Osteoblast (primary cell): ENCODE results near the gene AKAP13. TPM values are rescaled to one million over a fixed set of nuclear protein-coding genes. Genes with fewer than 3 reads are reported as not detected.

Experiments used
- DNase-seq: peaks from one replicate; pipeline ENCODE4 v3.0.0; 2011; ENCODE audit warnings: low spot score, mixed read lengths; ENCODE audit not compliant: insufficient read length; ENCODE audit errors: missing footprints
- H2AFZ ChIP-seq: 2 replicates; pipeline ENCODE4 v1.6.0; 2011; ENCODE audit warnings: mild to moderate bottlenecking, low read length
- H3K27ac ChIP-seq: 2 replicates; pipeline ENCODE4 v1.5.1; 2011; ENCODE audit warnings: mild to moderate bottlenecking, low read depth, low read length, moderate library complexity
- H3K27me3 ChIP-seq: 2 replicates; pipeline ENCODE4 v1.6.0; 2012; ENCODE audit warnings: mild to moderate bottlenecking, control low read depth, inconsistent platforms, low read length, moderate library complexity; ENCODE audit not compliant: insufficient read depth
- H3K36me3 ChIP-seq: 2 replicates; pipeline ENCODE4 v1.5.1; 2011; ENCODE audit warnings: mild to moderate bottlenecking, low read length, control low read depth, moderate library complexity; ENCODE audit not compliant: insufficient read depth
- H3K4me1 ChIP-seq: 2 replicates; pipeline ENCODE4 v1.5.1; 2011; ENCODE audit warnings: mild to moderate bottlenecking, low read length, control low read depth, moderate library complexity; ENCODE audit not compliant: insufficient read depth
- H3K4me2 ChIP-seq: 2 replicates; pipeline ENCODE4 v1.6.0; 2011; ENCODE audit warnings: mild to moderate bottlenecking, low read length; ENCODE audit not compliant: insufficient read depth
- H3K4me3 ChIP-seq: fragments of 200-600 bp; sonication (generic); 3 replicates; pipeline ENCODE4 v1.5.1; 2012; ENCODE audit warnings: mild to moderate bottlenecking, low read length, inconsistent platforms; ENCODE audit not compliant: insufficient read depth
- H3K79me2 ChIP-seq: 2 replicates; pipeline ENCODE4 v1.6.0; 2012; ENCODE audit warnings: mild to moderate bottlenecking, low read length, control low read depth, inconsistent platforms; ENCODE audit not compliant: insufficient read depth
- H3K9me3 ChIP-seq: 2 replicates; pipeline ENCODE4 v1.5.1; 2011; ENCODE audit warnings: low read depth, low read length, control low read depth
- H4K20me1 ChIP-seq: 2 replicates; pipeline ENCODE4 v1.6.0; 2012; ENCODE audit warnings: mild to moderate bottlenecking, low read length, control low read depth; ENCODE audit not compliant: insufficient read depth
- CTCF ChIP-seq: IDR thresholded peaks from 2 replicates; pipeline ENCODE4 v1.5.1; 2011; ENCODE audit warnings: mild to moderate bottlenecking, low read depth, low read length, moderate library complexity; ENCODE audit errors: extremely low read depth
- total RNA-seq: library from RNA; depleted of rRNA; stranded (reverse); fragments of >200 nt; gene quantifications from 2 replicates; pipeline ENCODE4 v1.2.3, GENCODE V29; 2012

AKAP13 gene
- total RNA-seq, 1 donor: 77.1 TPM

- H3K27ac ChIP-seq: peak overlapping the region; percentile 81
- peaks cover 32% of the 10 kb centered on the region for H3K36me3 ChIP-seq
- H3K79me2 ChIP-seq: no peaks in the 10 kb centered on the region
- no peaks in the 10 kb centered on the region for H4K20me1 ChIP-seq
- H3K4me2 ChIP-seq: peak overlapping the region; percentile 84
- peaks cover 17% of the 10 kb centered on the region for H3K4me1 ChIP-seq
- no peak overlapping the region for H3K4me3 ChIP-seq
- H2AFZ ChIP-seq: no peak overlapping the region
- no peak for TF ChIP-seq CTCF
- no peaks in the 10 kb centered on the region for H3K27me3 ChIP-seq
- H3K9me3 ChIP-seq: no peaks in the 10 kb centered on the region
- no peak for DNase-seq
These were observed 310.3 kb downstream of the AKAP13 start for GRCh38 chr15:85690561-85691231.

GRCh38 chr15:85691350-85692240 is 311.2 kb downstream of the AKAP13 start:
- DNase-seq: no peak
- Histone ChIP-seq H3K79me2 (no peaks in the 10 kb centered on the region), H3K4me3 (no peak overlapping the region), H4K20me1 (no peaks in the 10 kb centered on the region), H3K27ac (no peak overlapping the region), H3K4me1 (peaks cover 17% of the 10 kb centered on the region), H3K4me2 (no peak overlapping the region), H3K27me3 (no peaks in the 10 kb centered on the region), H3K9me3 (no peaks in the 10 kb centered on the region), H2AFZ (no peak overlapping the region), H3K36me3 (peaks cover 39% of the 10 kb centered on the region)
- TF ChIP-seq CTCF: no peak

GRCh38 chr15:85692321-85692720 is 311.9 kb downstream of the AKAP13 start:
- peaks cover 39% of the 10 kb centered on the region for H3K36me3 ChIP-seq
- no peak overlapping the region for H3K4me2 ChIP-seq
- H3K27ac ChIP-seq: no peak overlapping the region
- peaks cover 17% of the 10 kb centered on the region for H3K4me1 ChIP-seq
- no peak for TF ChIP-seq CTCF
- H4K20me1 ChIP-seq: no peaks in the 10 kb centered on the region
- no peak overlapping the region for H3K4me3 ChIP-seq
- no peak overlapping the region for H2AFZ ChIP-seq
- H3K9me3 ChIP-seq: no peaks in the 10 kb centered on the region
- no peaks in the 10 kb centered on the region for H3K79me2 ChIP-seq
- H3K27me3 ChIP-seq: no peaks in the 10 kb centered on the region
- no peak for DNase-seq

GRCh38 chr15:85692873-85693272 is 312.5 kb downstream of the AKAP13 start:
- no peak for TF ChIP-seq CTCF
- Histone ChIP-seq H3K4me3 (no peak overlapping the region), H3K36me3 (peaks cover 39% of the 10 kb centered on the region), H3K79me2 (no peaks in the 10 kb centered on the region), H3K27ac (no peak overlapping the region), H3K4me2 (no peak overlapping the region), H4K20me1 (no peaks in the 10 kb centered on the region), H3K27me3 (no peaks in the 10 kb centered on the region), H3K4me1 (peaks cover 17% of the 10 kb centered on the region), H3K9me3 (no peaks in the 10 kb centered on the region), H2AFZ (no peak overlapping the region)
- no peak for DNase-seq
